IMR-90 (cell line): ENCODE results near the gene ANKRD9. TPM values are rescaled to one million over a fixed set of nuclear protein-coding genes. Genes with fewer than 3 reads are reported as not detected.

Source experiments
- ATAC-seq: fragments of 200-7000 bp; cut with Tn5 transposase; 2 replicates; pipeline ENCODE4 v1.9.1; 2020; ENCODE audit warnings: low read depth, mild to moderate bottlenecking, moderate library complexity
- BruUV-seq: library from RNA; stranded (reverse); fragments of 400-500 nt; replicated peaks from 2 replicates; lab custom pipeline; 2021; lab: Mats Ljungman, UMichigan
- CTCF ChIA-PET: fragments of 300-600 bp; formaldehyde crosslinking; extraction: SDS; loops from one replicate; lab custom pipeline; 2021; ENCODE audit warnings: antibody characterized with exemption; lab: Yijun Ruan, JAX
- POLR2A ChIA-PET: fragments of 300-600 bp; sonication (Branson Sonifier 250); formaldehyde crosslinking; loops from one replicate; lab custom pipeline; 2022; ENCODE audit warnings: antibody characterized with exemption; ENCODE audit not compliant: unreplicated experiment; lab: Charles Lee
- DNase-seq: peaks from one replicate; pipeline ENCODE4 v3.0.0; 2013
- H2AFZ ChIP-seq: replicated peaks from 2 replicates; pipeline ENCODE3; 2013; ENCODE audit warnings: low read length, mild to moderate bottlenecking; ENCODE audit not compliant: poor library complexity
- H2AK5ac ChIP-seq: 2 replicates; pipeline ENCODE4 v1.6.1; 2013; ENCODE audit warnings: low read depth, low read length, inconsistent platforms
- H2AK9ac ChIP-seq: replicated peaks from 2 replicates; pipeline ENCODE3; 2013; ENCODE audit warnings: mild to moderate bottlenecking, low read depth, low read length, moderate library complexity; ENCODE audit not compliant: poor library complexity
- H2BK120ac ChIP-seq: 2 replicates; pipeline ENCODE4 v1.6.1; 2013; ENCODE audit warnings: low read depth, low read length, inconsistent platforms
- H2BK15ac ChIP-seq: 3 replicates; pipeline ENCODE4 v1.6.1; 2013; ENCODE audit warnings: low read depth, low read length, inconsistent platforms
- H2BK20ac ChIP-seq: 2 replicates; pipeline ENCODE4 v1.6.1; 2013; ENCODE audit warnings: low read depth, mild to moderate bottlenecking, inconsistent platforms, low read length, moderate library complexity
- H2BK5ac ChIP-seq: 2 replicates; pipeline ENCODE4 v1.6.1; 2013; ENCODE audit warnings: mild to moderate bottlenecking, low read depth, low read length, inconsistent platforms; ENCODE audit not compliant: poor library complexity, severe bottlenecking
- H3K14ac ChIP-seq: replicated peaks from 2 replicates; pipeline ENCODE4 v1.6.1; 2013; ENCODE audit warnings: low read depth, low read length, inconsistent platforms
- H3K18ac ChIP-seq: 2 replicates; pipeline ENCODE4 v1.6.1; 2013; ENCODE audit warnings: low read depth, low read length, control low read depth
- H3K23ac ChIP-seq: 2 replicates; pipeline ENCODE4 v1.6.1; 2013; ENCODE audit warnings: low read depth, low read length, inconsistent platforms
- H3K27ac ChIP-seq: 2 replicates; pipeline ENCODE4 v1.5.1; 2013; ENCODE audit warnings: mild to moderate bottlenecking, control low read depth, low read length; ENCODE audit not compliant: insufficient read depth
- H3K27me3 ChIP-seq: 2 replicates; pipeline ENCODE4 v1.6.1; 2013; ENCODE audit warnings: low read length; ENCODE audit not compliant: control insufficient read depth, insufficient read depth
- H3K36me3 ChIP-seq: 2 replicates; pipeline ENCODE4 v1.6.1; 2013; ENCODE audit warnings: low read length, mixed read lengths; ENCODE audit not compliant: control insufficient read depth, insufficient read depth
- H3K4ac ChIP-seq: 2 replicates; pipeline ENCODE4 v1.6.1; 2013; ENCODE audit warnings: low read depth, low read length, inconsistent platforms
- H3K4me1 ChIP-seq: 2 replicates; pipeline ENCODE4 v1.6.1; 2013; ENCODE audit warnings: low read length, mixed read lengths; ENCODE audit not compliant: control insufficient read depth, insufficient read depth
- H3K4me2 ChIP-seq: 2 replicates; pipeline ENCODE4 v1.6.1; 2013; ENCODE audit warnings: low read depth, mild to moderate bottlenecking, control low read depth, low read length, moderate library complexity
- H3K4me3 ChIP-seq: 2 replicates; pipeline ENCODE4 v1.5.1; 2013; ENCODE audit warnings: low read depth, mild to moderate bottlenecking, control low read depth, low read length, moderate library complexity; ENCODE audit not compliant: insufficient read depth
- H3K56ac ChIP-seq: 2 replicates; pipeline ENCODE4 v1.6.1; 2013; ENCODE audit warnings: low read length, inconsistent platforms; ENCODE audit not compliant: insufficient read depth; ENCODE audit errors: extremely low read depth
- H3K79me1 ChIP-seq, 2 experiments: 2 replicates each; pipeline ENCODE4 v1.6.1; 2013; ENCODE audit warnings: low read length in 2 of 2, inconsistent platforms in 1 of 2, low read depth in 1 of 2
- H3K9ac ChIP-seq: 2 replicates; pipeline ENCODE4 v1.6.1; 2013; ENCODE audit warnings: low read depth, low read length, control low read depth
- H3K9me1 ChIP-seq: 2 replicates; pipeline ENCODE4 v1.6.1; 2013; ENCODE audit warnings: low read length, inconsistent platforms; ENCODE audit not compliant: insufficient read depth
- H3K9me3 ChIP-seq: 2 replicates; pipeline ENCODE4 v1.6.1; 2013; ENCODE audit warnings: low read length; ENCODE audit not compliant: control insufficient read depth, insufficient read depth
- H4K20me1 ChIP-seq: 2 replicates; pipeline ENCODE4 v1.6.1; 2013; ENCODE audit warnings: low read length, inconsistent platforms; ENCODE audit not compliant: insufficient read depth
- H4K5ac ChIP-seq: 2 replicates; pipeline ENCODE4 v1.6.1; 2013; ENCODE audit warnings: mild to moderate bottlenecking, low read depth, low read length, control low read depth
- H4K8ac ChIP-seq, 2 experiments: 2 replicates each; pipeline ENCODE4 v1.6.1; 2013; ENCODE audit warnings: low read depth in 2 of 2, low read length in 2 of 2, control low read depth in 1 of 2, inconsistent platforms in 1 of 2
- H4K91ac ChIP-seq: 2 replicates; pipeline ENCODE4 v1.6.1; 2013; ENCODE audit warnings: low read depth, low read length, inconsistent platforms; ENCODE audit not compliant: insufficient read depth
- MAZ ChIP-seq: IDR thresholded peaks from 2 replicates; pipeline ENCODE4 v1.6.1; 2012; ENCODE audit warnings: low read depth, mild to moderate bottlenecking, low read length, improper control_type of control experiment, moderate library complexity, borderline replicate concordance
- MXI1 ChIP-seq: IDR thresholded peaks from 2 replicates; pipeline ENCODE4 v1.6.1; 2012; ENCODE audit warnings: low read depth, mild to moderate bottlenecking, low read length, moderate library complexity, borderline replicate concordance
- NFE2L2 ChIP-seq: fragments of 150-350 bp; IDR thresholded peaks from 2 replicates; pipeline ENCODE4 v1.6.1; 2016; ENCODE audit warnings: low read depth, mild to moderate bottlenecking, low read length
- WGBS, 2 experiments: methylation state at CpG; one replicate each; pipeline versions ENCODE4 v1.1.5 to v1.1.7; 2013; ENCODE audit warnings: missing lambda C conversion rate in 2 of 2; ENCODE audit not compliant: insufficient read length in 1 of 2; ENCODE audit errors: extremely low coverage in 2 of 2; 5-methylcytosine and 5-hydroxymethylcytosine counted together
- dilution Hi-C: fragments of 300-500 bp; cut with HindIII; formaldehyde crosslinking; loops from one replicate; pipeline ENCODE4 v1.14.3; 2018; ENCODE audit warnings: low sequenced_read_pairs; ENCODE audit not compliant: unreplicated experiment
- in situ Hi-C: fragments of 300-500 bp; cut with MboI; formaldehyde crosslinking; loops from 3 replicates; pipeline ENCODE4 v1.14.3; 2019; ENCODE audit warnings: low sequenced_read_pairs, inconsistent platforms, mixed read lengths
- intact Hi-C: fragments of 100-400 bp; cut with micrococcal nuclease; formaldehyde crosslinking; loops from 2 replicates; pipeline ENCODE4 v1.10.0; 2022
- polyA plus RNA-seq, 3 experiments: library from polyadenylated mRNA; depleted of rRNA; stranded (reverse); fragments of >200 nt; gene quantifications; 2 replicates each; pipeline ENCODE4 v1.2.3, GENCODE V29; 2012; ENCODE audit warnings: low replicate concordance in 1 of 3
- total RNA-seq: library from RNA; depleted of rRNA; stranded (reverse); fragments of >200 nt; gene quantifications from 2 replicates; pipeline ENCODE4 v1.2.3, GENCODE V29; 2012
- TF ChIP-seq, protein P1 (sequence below): fragments of 150-350 bp; IDR thresholded peaks from 2 replicates; pipeline ENCODE4 v1.6.1; 2016; ENCODE audit warnings: low read depth, mild to moderate bottlenecking, low read length, moderate library complexity, borderline replicate concordance

The ANKRD9 gene
- total and polyA plus RNA-seq, 2 of the 4 experiments (the other 2 are of a cell fraction) = 3.9 to 15.7 TPM

DNA sequence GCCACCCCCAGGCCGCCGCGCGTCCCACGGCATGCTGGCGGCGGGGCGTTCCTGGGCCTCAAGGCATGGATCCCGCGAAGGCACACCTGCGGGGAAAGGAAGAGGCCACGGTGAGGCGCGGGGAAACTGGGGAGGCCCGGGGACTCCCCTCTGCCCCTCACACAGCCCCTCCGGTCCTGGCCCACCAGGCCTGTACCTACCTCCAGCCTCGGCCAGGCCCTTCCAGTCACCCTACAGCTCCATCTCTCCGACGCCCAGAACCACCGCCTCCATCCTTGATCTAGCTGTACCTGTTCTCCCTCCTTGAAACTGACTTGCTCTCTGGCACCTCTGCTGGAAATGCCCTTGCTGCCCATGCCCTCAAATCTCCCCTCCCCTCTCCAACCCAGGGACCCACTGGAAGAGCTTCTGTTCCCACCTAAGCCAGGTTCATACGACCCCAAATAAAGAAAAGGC is 1.7 kb downstream of the ANKRD9 start:
- BruUV-seq = no TSS peak
- Histone ChIP-seq H2BK5ac (no peak overlapping the region), H2AK5ac (no peak overlapping the region), H3K27me3 (no peaks in the 10 kb centered on the region), H2BK120ac (no peak overlapping the region), H3K36me3 (peaks cover 12% of the 10 kb centered on the region), H3K4me2 (no peak overlapping the region), H2BK15ac (no peak overlapping the region), H3K9me1 (peaks cover 6% of the 10 kb centered on the region; the same call in 1 of the 2 replicates), H3K23ac (no peak overlapping the region), H3K4ac (no peak overlapping the region), H3K14ac (no peak overlapping the region), H4K5ac (no peak overlapping the region), H4K91ac (no peak overlapping the region), H3K27ac (no peak overlapping the region), H3K9ac (no peak overlapping the region), H3K9me3 (no peaks in the 10 kb centered on the region), H2AFZ (no peak overlapping the region), H2AK9ac (peak overlapping the region; percentile 42), H4K20me1 (no peaks in the 10 kb centered on the region), H3K18ac (no peak overlapping the region), H3K4me3 (no peak overlapping the region), H2BK20ac (no peak overlapping the region), H3K4me1 (peaks cover 8% of the 10 kb centered on the region), H3K79me1 (peaks cover 11 to 12% of the 10 kb centered on the region in 2 experiments), H4K8ac (no peak overlapping the region), H3K56ac (no peak overlapping the region)
- in situ Hi-C loops (no loop called here), intact Hi-C loops (no loop called here), dilution Hi-C loops (no loop called here)
- TF ChIP-seq, protein P1, sequence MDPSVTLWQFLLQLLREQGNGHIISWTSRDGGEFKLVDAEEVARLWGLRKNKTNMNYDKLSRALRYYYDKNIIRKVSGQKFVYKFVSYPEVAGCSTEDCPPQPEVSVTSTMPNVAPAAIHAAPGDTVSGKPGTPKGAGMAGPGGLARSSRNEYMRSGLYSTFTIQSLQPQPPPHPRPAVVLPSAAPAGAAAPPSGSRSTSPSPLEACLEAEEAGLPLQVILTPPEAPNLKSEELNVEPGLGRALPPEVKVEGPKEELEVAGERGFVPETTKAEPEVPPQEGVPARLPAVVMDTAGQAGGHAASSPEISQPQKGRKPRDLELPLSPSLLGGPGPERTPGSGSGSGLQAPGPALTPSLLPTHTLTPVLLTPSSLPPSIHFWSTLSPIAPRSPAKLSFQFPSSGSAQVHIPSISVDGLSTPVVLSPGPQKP = no peak
- TF ChIP-seq MAZ (no peak), MXI1 (no peak), NFE2L2 (no peak)
- ChIA-PET POLR2A (no interaction called here), CTCF (interaction anchor here (1.1 kb wide), 1 partner anchor 17 kb away, joined by 4 read pairs; no protein-coding TSS in a partner anchor)
- no peak for ATAC-seq
- no peak for DNase-seq
- WGBS, 2 experiments = 91% methylated on average over 8 of the region's 21 CpGs; no CpG with 5 or more reads in 1 of the 2 experiments
